Measurements from ENCODE around the gene PTN.

DNA sequence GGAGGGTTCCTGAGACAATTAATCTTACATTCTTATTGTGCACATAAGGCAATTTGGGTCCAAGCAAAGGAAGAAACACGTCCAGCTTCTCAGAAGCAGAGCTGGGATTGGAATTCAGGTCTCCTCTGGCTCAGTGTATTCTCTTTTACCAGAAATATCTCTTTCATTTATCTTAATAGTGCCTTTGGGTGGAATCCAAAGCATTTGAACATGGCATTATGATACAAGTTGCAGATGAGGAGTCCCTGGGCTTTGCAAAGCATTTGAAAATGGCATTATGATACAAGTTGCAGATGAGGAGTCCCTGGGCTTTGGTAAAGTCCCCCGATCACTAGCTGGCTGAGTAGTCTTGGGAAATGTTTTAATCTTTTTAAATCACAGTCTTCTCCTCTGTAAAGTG, 30.0 kb upstream of the PTN start:
- TF ChIP-seq, protein P1, sequence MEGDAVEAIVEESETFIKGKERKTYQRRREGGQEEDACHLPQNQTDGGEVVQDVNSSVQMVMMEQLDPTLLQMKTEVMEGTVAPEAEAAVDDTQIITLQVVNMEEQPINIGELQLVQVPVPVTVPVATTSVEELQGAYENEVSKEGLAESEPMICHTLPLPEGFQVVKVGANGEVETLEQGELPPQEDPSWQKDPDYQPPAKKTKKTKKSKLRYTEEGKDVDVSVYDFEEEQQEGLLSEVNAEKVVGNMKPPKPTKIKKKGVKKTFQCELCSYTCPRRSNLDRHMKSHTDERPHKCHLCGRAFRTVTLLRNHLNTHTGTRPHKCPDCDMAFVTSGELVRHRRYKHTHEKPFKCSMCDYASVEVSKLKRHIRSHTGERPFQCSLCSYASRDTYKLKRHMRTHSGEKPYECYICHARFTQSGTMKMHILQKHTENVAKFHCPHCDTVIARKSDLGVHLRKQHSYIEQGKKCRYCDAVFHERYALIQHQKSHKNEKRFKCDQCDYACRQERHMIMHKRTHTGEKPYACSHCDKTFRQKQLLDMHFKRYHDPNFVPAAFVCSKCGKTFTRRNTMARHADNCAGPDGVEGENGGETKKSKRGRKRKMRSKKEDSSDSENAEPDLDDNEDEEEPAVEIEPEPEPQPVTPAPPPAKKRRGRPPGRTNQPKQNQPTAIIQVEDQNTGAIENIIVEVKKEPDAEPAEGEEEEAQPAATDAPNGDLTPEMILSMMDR (IDR thresholded peaks at IDR 0.05): no peak
- no peak for TF ChIP-seq ZFX (IDR thresholded peaks at IDR 0.05; ENCODE audit: borderline replicate concordance)
